Keratinocyte (primary cell): ENCODE measurements around the gene RNASE13.

ENCODE experiments used
- EZH2 ChIP-seq: IDR thresholded peaks from one replicate; pipeline ENCODE4 v1.6.1; 2012; ENCODE audit warnings: inconsistent platforms, mild to moderate bottlenecking, low read length, moderate library complexity
- TF ChIP-seq, protein P1 (sequence below), 3 experiments: IDR thresholded peaks in 1 of 3; conservative IDR thresholded peaks in 1 of 3; optimal IDR thresholded peaks in 1 of 3; 2 replicates in 2 of 3; 3 replicates in 1 of 3; pipeline versions ENCODE3 to v1.5.1; 2011; ENCODE audit warnings: low read length in 3 of 3, mild to moderate bottlenecking in 3 of 3, moderate library complexity in 2 of 3, control low read depth in 1 of 3, inconsistent platforms in 1 of 3; ENCODE audit not compliant: insufficient read depth in 2 of 3; ENCODE audit errors: extremely low read depth in 1 of 3

DNA sequence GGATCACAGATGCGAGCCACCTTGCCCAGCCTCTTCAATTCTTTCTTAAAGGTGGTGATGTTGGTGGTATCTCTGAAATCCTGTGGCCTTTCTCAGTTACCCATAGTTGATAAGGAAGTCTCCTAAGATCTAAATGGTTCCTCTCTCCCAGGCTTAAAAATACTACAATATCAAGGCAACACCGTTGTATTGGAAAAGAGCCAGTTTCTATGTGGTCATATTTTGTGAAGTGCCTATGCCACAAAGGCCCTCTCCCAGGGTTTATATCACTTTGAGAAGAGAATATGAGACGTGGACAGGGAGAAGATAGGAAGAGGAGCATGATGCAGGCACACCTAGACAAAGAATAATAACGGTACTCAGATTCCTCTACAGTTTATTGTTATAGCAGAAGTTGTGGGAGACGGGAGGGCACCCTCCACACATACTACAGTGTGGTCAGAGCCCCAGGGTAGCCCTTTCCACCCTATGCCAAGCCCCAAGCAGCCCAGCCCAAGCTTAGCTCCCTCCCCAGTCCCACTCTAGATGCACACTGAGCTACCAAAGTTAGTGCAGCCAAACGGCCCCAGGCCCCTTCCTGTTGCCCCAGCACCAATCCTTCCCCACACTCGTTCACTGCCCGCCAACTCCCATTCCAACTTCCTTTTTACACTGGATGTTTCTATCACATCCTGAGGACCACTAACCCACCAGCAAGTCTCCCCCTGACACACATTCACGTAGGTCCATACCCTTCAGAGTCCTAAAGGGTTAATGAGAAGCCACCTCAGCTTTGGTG lies 18.0 kb downstream of the RNASE13 start:
- TF ChIP-seq, protein P1, sequence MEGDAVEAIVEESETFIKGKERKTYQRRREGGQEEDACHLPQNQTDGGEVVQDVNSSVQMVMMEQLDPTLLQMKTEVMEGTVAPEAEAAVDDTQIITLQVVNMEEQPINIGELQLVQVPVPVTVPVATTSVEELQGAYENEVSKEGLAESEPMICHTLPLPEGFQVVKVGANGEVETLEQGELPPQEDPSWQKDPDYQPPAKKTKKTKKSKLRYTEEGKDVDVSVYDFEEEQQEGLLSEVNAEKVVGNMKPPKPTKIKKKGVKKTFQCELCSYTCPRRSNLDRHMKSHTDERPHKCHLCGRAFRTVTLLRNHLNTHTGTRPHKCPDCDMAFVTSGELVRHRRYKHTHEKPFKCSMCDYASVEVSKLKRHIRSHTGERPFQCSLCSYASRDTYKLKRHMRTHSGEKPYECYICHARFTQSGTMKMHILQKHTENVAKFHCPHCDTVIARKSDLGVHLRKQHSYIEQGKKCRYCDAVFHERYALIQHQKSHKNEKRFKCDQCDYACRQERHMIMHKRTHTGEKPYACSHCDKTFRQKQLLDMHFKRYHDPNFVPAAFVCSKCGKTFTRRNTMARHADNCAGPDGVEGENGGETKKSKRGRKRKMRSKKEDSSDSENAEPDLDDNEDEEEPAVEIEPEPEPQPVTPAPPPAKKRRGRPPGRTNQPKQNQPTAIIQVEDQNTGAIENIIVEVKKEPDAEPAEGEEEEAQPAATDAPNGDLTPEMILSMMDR (optimal IDR thresholded peaks at IDR 0.05 in 1 of 3, IDR thresholded peaks at IDR 0.05 in 1 of 3, conservative IDR thresholded peaks at IDR 0.05 in 1 of 3; ENCODE audit: extremely low read depth in 1 of 3, insufficient read depth in 2 of 3, low read length in 3 of 3), result no peak
- TF ChIP-seq EZH2, result no peak
